Measurements from ENCODE around the gene OR51I2. TPM values are rescaled to one million over a fixed set of nuclear protein-coding genes. Genes with fewer than 3 reads are reported as not detected.

OR51I2 gene
- total RNA-seq, 1 donor from 2014 or later: not detected

DNA sequence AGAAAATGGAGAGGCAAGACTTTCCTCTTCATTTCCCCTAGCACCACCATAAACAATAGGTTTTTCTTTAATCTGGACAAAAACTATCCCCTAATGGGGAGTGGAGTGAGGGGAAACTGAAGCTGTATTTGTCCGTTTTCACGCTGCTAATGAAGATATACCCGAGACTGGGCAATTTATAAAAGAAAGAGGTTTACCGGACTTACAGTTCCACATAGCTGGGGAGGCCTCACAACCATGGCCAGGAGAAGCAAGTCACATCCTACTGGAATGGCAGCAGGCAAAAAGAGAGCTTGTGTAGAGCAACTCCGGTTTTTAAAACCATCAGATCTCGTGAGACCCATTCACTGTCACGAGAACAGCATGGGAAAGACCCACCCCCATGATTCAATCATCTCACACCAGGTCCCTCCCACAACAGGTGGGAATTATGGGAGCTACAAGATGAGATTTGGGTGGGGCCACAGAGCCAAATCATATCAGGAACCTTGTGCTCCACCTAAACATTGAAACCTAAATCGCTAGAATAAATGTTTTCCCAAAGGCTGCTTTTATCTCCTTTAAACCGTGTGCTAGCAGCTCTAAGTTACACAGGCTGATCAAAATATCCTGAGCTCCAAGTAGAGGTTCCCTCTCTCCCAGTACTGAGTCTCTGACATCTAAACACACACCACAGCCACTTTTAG is 56.4 kb downstream of the OR51I2 start:
- TF ChIP-seq CTCF (conservative IDR thresholded peaks at IDR 0.05; ENCODE audit: low read depth, low read length): no peak
- DNase-seq (ENCODE audit: low read depth): no peak
- no peak overlapping the region for H3K4me3 ChIP-seq (ENCODE audit: low read depth, low read length)

Other genes starting within 250 kb of the OR51I2 start
- gene OR51V1, start 248.6 kb upstream of the OR51I2 start, total RNA-seq: not detected in 2 replicates
- gene HBB, start 222.3 kb upstream of the OR51I2 start, total RNA-seq: not detected in 2 replicates
- gene HBD, start 214.8 kb upstream of the OR51I2 start, total RNA-seq: not detected in 2 replicates
- gene HBG1, start 199.5 kb upstream of the OR51I2 start, total RNA-seq: not detected in 2 replicates
- gene HBG2, start 194.5 kb upstream of the OR51I2 start, total RNA-seq: not detected in 2 replicates
- gene HBE1, start 179.4 kb upstream of the OR51I2 start, total RNA-seq: not detected in 2 replicates
- gene OR51B4, start 147.4 kb upstream of the OR51I2 start, total RNA-seq: not detected in 2 replicates
- not detected in 2 replicates for gene OR51B2, start 125.0 kb upstream of the OR51I2 start, total RNA-seq
- not detected in 2 replicates for gene OR51B5, start 105.8 kb upstream of the OR51I2 start, total RNA-seq
- gene OR51B6, start 97.8 kb upstream of the OR51I2 start, total RNA-seq: not detected in 2 replicates
- not detected in 2 replicates for gene OR51M1, start 65.5 kb upstream of the OR51I2 start, total RNA-seq
- gene OR51Q1, start 27.2 kb upstream of the OR51I2 start, total RNA-seq: not detected in 2 replicates
- not detected in 2 replicates for gene OR51I1, start 7.8 kb upstream of the OR51I2 start, total RNA-seq
- not detected in 2 replicates for gene OR52D1, start 39.4 kb downstream of the OR51I2 start, total RNA-seq
- gene UBQLN3, start 60.6 kb downstream of the OR51I2 start, total RNA-seq: not detected in 2 replicates
- 0.06 TPM in 1 of 2 replicates, not detected in the other for gene UBQLNL, start 67.4 kb downstream of the OR51I2 start, total RNA-seq
- gene OR52H1, start 99.2 kb downstream of the OR51I2 start, total RNA-seq: not detected in 2 replicates
- not detected in 2 replicates for gene OR52B6, start 131.6 kb downstream of the OR51I2 start, total RNA-seq
- 1.4 and 6.3 TPM in 2 replicates for gene TRIM6, start 147.3 kb downstream of the OR51I2 start, total RNA-seq
- gene TRIM34, start 175.7 kb downstream of the OR51I2 start, total RNA-seq: 2.4 and 7.8 TPM in 2 replicates
- 20.5 and 28.5 TPM in 2 replicates for gene TRIM5, start 235.8 kb downstream of the OR51I2 start, total RNA-seq
- 8.2 and 18.9 TPM in 2 replicates for gene TRIM22, start 240.5 kb downstream of the OR51I2 start, total RNA-seq